Chondrocyte (in vitro differentiated cells): Measurements from ENCODE around the gene FAM163B. TPM values are rescaled to one million over a fixed set of nuclear protein-coding genes. Genes with fewer than 3 reads are reported as not detected.

Experiments
- DNase-seq: peaks from one replicate; pipeline ENCODE4 v3.0.0; 2021; ENCODE audit warnings: mixed read lengths, low spot score
- H3K27ac Mint-ChIP-seq: one replicate; pipeline ENCODE4 v1.8.0; 2021; ENCODE audit warnings: mild to moderate bottlenecking, moderate library complexity, mixed read lengths; ENCODE audit not compliant: unreplicated experiment
- H3K27me3 Mint-ChIP-seq: 2 replicates; pipeline ENCODE4 v1.8.0; 2021; ENCODE audit warnings: low read depth, mixed read lengths
- H3K36me3 Mint-ChIP-seq: 2 replicates; pipeline ENCODE4 v1.8.0; 2021; ENCODE audit warnings: low read depth, mixed read lengths
- H3K4me1 Mint-ChIP-seq: 2 replicates; pipeline ENCODE4 v1.8.0; 2021; ENCODE audit warnings: low read depth, mild to moderate bottlenecking, mixed read lengths
- H3K4me3 Mint-ChIP-seq: one replicate; pipeline ENCODE4 v1.8.0; 2021; ENCODE audit warnings: mild to moderate bottlenecking, moderate library complexity, mixed read lengths; ENCODE audit not compliant: unreplicated experiment
- H3K9me3 Mint-ChIP-seq: 2 replicates; pipeline ENCODE4 v1.8.0; 2021; ENCODE audit warnings: low read depth, mixed read lengths
- total RNA-seq: library from RNA; stranded (reverse); gene quantifications from 3 replicates; pipeline ENCODE4 v1.2.1, GENCODE V29; 2021
- TF ChIP-seq, protein P1 (sequence below): fragments of 200-600 bp; sonication (generic); IDR thresholded peaks from 2 replicates; pipeline ENCODE4 v1.5.0; 2021; ENCODE audit warnings: antibody characterized with exemption, mild to moderate bottlenecking, moderate library complexity

Gene FAM163B
- total RNA-seq, 1 donor from 2014 or later: not detected

DNA sequence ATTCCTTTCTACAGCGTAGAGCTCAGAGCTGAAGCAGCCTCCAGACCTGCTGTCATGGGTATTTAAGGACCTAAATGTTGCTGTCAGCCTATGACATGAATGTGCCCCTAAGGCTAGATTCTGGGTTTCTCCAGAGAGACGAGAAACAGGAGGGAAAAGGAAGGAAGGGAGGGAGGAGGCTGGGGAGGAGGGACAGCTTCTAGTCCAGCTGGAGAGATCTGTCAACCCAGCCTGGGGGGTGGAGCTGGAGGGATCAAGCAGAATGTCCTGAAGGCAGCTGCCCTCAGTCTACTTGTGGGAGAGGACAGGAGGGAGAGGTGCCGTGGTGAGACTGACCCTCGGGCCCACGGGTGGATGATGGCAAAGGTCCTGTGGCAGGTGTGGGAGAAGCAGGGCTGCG, 25.9 kb upstream of the FAM163B start:
- no peak overlapping the region for H3K27ac Mint-ChIP-seq

DNA sequence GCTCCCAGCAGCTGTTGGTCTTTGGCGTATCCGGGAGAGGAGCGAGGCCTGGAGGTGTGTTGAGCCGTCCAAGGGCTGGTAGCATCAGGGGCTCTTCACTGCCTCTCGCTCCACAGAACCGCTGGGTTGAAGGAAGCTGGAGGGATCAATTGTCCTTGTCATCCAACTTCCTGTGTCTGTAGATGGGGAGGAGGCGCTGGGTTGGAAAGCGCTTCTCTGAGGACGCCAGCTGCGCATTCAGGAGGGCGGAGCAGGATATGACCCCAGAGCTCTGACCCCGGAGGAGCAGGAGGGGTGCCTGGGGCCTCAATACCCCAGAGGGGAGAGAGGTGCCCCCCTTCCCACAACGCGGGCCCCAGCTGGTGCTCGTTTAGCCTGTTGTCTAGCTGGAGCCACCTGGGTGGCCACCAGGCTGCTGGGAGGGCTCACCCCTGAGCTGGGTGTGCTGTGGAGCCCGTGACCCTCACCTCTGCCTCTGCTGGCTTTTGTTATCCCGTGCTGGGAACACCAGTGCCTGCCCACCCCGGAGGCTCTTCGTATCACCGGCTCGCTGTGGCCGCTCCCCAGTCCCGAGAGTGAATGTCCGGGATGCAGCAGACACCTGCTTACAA, 25.0 kb upstream of the FAM163B start:
- TF ChIP-seq, protein P1, sequence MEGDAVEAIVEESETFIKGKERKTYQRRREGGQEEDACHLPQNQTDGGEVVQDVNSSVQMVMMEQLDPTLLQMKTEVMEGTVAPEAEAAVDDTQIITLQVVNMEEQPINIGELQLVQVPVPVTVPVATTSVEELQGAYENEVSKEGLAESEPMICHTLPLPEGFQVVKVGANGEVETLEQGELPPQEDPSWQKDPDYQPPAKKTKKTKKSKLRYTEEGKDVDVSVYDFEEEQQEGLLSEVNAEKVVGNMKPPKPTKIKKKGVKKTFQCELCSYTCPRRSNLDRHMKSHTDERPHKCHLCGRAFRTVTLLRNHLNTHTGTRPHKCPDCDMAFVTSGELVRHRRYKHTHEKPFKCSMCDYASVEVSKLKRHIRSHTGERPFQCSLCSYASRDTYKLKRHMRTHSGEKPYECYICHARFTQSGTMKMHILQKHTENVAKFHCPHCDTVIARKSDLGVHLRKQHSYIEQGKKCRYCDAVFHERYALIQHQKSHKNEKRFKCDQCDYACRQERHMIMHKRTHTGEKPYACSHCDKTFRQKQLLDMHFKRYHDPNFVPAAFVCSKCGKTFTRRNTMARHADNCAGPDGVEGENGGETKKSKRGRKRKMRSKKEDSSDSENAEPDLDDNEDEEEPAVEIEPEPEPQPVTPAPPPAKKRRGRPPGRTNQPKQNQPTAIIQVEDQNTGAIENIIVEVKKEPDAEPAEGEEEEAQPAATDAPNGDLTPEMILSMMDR: no peak
- Mint-ChIP-seq H3K36me3 (no peaks in the 10 kb centered on the region), H3K4me3 (no peak overlapping the region), H3K27ac (no peak overlapping the region), H3K27me3 (peaks cover 59% of the 10 kb centered on the region), H3K4me1 (no peaks in the 10 kb centered on the region), H3K9me3 (no peaks in the 10 kb centered on the region)
- no peak for DNase-seq

More for the DNA sequence above, 25.9 kb upstream of the FAM163B start:
- TF ChIP-seq, protein P1: no peak
- Mint-ChIP-seq H3K4me3 (no peak overlapping the region), H3K27me3 (peaks cover 66% of the 10 kb centered on the region), H3K4me1 (no peaks in the 10 kb centered on the region), H3K9me3 (no peaks in the 10 kb centered on the region), H3K36me3 (no peaks in the 10 kb centered on the region)
- DNase-seq: no peak

DNA sequence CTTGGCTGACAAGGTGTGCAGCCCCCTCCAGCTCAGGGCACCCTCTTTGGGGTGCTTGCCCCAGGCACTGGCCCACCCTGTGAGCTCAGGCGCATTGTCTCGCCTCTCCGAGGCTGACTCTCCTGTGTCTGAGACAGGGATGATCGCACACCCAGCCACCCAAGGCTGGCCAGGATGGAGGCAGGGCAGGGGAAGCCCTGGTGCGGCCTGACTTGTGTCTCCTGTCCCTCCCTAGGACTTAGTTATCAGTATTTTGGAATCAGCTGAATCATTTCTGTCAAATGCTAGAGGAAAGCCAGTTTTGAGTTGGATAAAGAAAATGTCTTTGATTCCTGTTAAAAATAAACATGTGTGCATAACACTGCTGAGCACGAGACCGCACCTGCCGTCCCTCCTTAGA, 24.5 kb upstream of the FAM163B start:
- Mint-ChIP-seq H3K27me3 (peaks cover 58% of the 10 kb centered on the region), H3K27ac (no peak overlapping the region), H3K36me3 (no peaks in the 10 kb centered on the region), H3K4me3 (no peak overlapping the region), H3K4me1 (no peaks in the 10 kb centered on the region), H3K9me3 (no peaks in the 10 kb centered on the region)
- TF ChIP-seq, protein P1: no peak
- DNase-seq: no peak

DNA sequence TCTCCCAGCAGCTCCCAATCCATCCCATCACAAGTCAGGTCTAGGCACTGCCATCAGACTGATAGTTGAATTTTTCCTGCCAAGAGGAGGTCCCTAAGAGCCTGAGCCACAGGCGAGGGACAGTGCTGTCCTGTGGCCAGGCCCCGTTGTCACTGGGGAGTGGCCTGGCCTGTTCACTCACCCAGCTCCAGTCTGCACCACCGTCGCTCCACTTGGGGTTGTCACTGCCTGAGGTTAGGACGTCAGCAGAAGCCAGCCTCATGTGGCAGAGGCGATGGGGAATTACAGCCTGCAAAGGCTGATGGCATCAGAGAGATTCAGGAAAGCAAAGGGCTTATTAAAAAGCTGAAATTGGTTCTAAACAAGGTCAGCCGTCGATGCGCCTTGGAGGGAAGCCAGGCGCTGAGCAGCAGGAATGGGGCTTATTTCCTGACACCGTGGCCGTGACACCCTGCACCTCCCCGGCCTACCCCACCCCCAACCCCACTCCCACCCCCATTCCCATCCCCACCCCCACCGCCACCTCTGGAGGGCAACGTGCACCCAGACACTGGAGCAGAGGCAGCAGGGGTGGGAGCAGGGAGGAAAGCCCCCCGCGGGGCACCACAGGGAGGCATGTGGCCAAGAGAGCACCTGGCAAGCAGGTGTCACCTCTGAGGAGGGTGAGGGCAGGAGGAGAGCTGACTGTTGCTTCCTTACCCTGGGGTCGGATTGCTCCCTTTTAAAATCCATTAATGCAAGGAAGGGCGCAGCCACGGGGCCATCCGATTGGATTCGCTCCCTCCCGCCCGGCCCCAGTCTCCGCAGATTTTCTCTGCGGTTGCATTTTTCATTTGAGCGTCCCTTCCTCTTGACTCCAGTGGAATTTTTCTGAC, 23.9 kb upstream of the FAM163B start:
- DNase-seq: no peak
- no peak overlapping the region for H3K4me3 Mint-ChIP-seq
- TF ChIP-seq, protein P1: no peak
- no peaks in the 10 kb centered on the region for H3K9me3 Mint-ChIP-seq
- H3K36me3 Mint-ChIP-seq: no peaks in the 10 kb centered on the region
- H3K4me1 Mint-ChIP-seq: no peaks in the 10 kb centered on the region
- H3K27me3 Mint-ChIP-seq: peaks cover 56% of the 10 kb centered on the region
- H3K27ac Mint-ChIP-seq: no peak overlapping the region

DNA sequence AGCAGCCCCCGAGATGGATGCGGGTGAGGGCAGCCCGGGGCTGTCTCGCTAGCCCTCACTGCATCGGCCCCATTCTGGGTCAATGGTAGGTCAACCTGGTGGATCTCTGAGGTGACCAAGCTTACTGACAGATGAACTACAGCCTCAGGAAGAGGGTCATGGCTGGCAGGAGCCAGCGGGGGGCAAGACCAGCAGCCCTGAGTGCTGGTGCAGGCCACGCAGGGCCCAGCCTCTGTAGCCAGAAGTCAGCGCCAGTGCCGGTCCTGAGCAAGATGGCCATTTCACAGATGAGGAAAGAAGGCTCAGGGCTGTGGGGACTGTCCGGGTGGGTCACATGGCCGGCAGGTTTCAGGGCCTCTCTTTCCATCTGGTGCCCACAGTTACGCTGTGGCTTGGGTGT, 21.9 kb upstream of the FAM163B start:
- Mint-ChIP-seq H3K36me3 (peaks cover 5% of the 10 kb centered on the region), H3K9me3 (peaks cover 13% of the 10 kb centered on the region), H3K27me3 (peaks cover 61% of the 10 kb centered on the region), H3K4me3 (no peak overlapping the region), H3K4me1 (no peaks in the 10 kb centered on the region), H3K27ac (no peak overlapping the region)
- no peak for DNase-seq
- TF ChIP-seq, protein P1: no peak
